ENCODE data around the gene ALDH1L2. TPM values are rescaled to one million over a fixed set of nuclear protein-coding genes. Genes with fewer than 3 reads are reported as not detected.
A peak's percentile ranks its signal among the peaks of the same experiment; 100 is the strongest.

Gene ALDH1L2
- total and polyA plus RNA-seq, 11 donors = 0.53 to 6.7 (median 2.0) TPM

DNA sequence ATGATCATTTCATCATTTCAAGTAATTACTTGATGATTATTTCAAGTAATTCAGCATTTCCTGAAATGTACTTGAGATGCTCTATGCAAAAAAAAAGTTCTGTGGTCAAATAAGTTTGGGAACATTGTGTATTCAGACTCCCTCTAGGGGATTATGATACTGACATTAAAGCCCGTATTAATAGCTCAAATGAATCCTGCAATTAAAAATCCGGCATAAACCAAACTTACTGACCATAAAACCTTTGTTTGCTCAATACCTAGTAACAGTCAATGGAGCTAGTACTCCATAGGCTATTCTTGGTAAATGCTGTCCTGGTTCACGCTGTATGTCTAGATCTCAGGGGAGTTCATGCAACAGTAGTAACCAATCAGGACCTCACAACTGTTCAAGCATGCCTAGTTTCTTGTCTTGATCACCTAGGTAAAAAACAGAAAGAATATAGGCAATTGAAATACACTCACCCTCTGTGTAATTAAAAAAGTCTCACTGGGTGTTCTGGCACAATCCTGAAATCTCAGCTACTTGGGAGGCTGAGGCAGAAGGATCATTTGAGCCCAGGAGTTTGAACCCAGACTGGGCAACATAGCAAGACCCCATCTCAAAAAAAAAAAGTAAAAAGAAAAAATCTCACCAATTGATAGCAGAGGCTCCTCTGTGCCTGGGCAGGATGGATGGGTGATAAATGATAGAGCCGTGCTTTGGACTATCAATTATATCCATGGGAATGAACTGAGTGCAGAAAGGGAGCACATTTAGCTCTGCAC, 14.1 kb downstream of the ALDH1L2 start:
- TF ChIP-seq POLR2A (IDR thresholded peaks at IDR 0.05) = no peak
- TF ChIP-seq, protein P1, sequence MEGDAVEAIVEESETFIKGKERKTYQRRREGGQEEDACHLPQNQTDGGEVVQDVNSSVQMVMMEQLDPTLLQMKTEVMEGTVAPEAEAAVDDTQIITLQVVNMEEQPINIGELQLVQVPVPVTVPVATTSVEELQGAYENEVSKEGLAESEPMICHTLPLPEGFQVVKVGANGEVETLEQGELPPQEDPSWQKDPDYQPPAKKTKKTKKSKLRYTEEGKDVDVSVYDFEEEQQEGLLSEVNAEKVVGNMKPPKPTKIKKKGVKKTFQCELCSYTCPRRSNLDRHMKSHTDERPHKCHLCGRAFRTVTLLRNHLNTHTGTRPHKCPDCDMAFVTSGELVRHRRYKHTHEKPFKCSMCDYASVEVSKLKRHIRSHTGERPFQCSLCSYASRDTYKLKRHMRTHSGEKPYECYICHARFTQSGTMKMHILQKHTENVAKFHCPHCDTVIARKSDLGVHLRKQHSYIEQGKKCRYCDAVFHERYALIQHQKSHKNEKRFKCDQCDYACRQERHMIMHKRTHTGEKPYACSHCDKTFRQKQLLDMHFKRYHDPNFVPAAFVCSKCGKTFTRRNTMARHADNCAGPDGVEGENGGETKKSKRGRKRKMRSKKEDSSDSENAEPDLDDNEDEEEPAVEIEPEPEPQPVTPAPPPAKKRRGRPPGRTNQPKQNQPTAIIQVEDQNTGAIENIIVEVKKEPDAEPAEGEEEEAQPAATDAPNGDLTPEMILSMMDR (IDR thresholded peaks at IDR 0.05) = no peak
- WGBS, 4 donors = 56 to 73% (median 67%) methylated on average over 4 of the region's 4 CpGs
- no peak for ATAC-seq

GRCh38 chr12:105067511-105068031, 16.7 kb downstream of the ALDH1L2 start:
- Histone ChIP-seq H3K27me3 (no peaks in the 10 kb centered on the region), H3K4me3 (no peak overlapping the region), H3K9me3 (no peaks in the 10 kb centered on the region), H3K27ac (no peak overlapping the region), H3K4me1 (no peaks in the 10 kb centered on the region), H3K36me3 (peaks cover 0 to 61% (median 8%) of the 10 kb centered on the region in 9 donors)
- no peak for DNase-seq
- WGBS, 4 donors = 59 to 69% (median 63%) methylated on average over 6 of the region's 6 CpGs
- ATAC-seq = peak in 1 of 4 donors; percentile 50
- TF ChIP-seq, protein P1 (IDR thresholded peaks at IDR 0.05) = no peak
- no peak for TF ChIP-seq POLR2A (IDR thresholded peaks at IDR 0.05)
- intact Hi-C loops (cut with DNase I) = no loop called here

More for the DNA sequence above, 14.1 kb downstream of the ALDH1L2 start:
- Histone ChIP-seq H3K4me1 (no peaks in the 10 kb centered on the region), H3K9me3 (no peaks in the 10 kb centered on the region), H3K27ac (no peak overlapping the region), H3K27me3 (no peaks in the 10 kb centered on the region), H3K36me3 (peaks cover 0 to 48% (median 8%) of the 10 kb centered on the region in 9 donors), H3K4me3 (no peak overlapping the region)
- intact Hi-C loops (cut with DNase I) = no loop called here
- DNase-seq = no peak

GRCh38 chr12:105064564-105065178, 19.6 kb downstream of the ALDH1L2 start:
- H3K36me3 ChIP-seq = peaks cover 0 to 67% (median 8%) of the 10 kb centered on the region in 9 donors
- intact Hi-C loops (cut with DNase I) = no loop called here
- no peak overlapping the region for H3K27ac ChIP-seq

More at GRCh38 chr12:105064564-105065178, 19.6 kb downstream of the ALDH1L2 start:
- TF ChIP-seq, protein P1 (IDR thresholded peaks at IDR 0.05) = no peak
- no peak for TF ChIP-seq POLR2A (IDR thresholded peaks at IDR 0.05)
- WGBS, 4 donors = 71 to 82% (median 78%) methylated on average over 7 of the region's 7 CpGs
- Histone ChIP-seq H3K27me3 (no peaks in the 10 kb centered on the region), H3K9me3 (no peaks in the 10 kb centered on the region), H3K4me1 (peaks cover 0 to 4% (median 0%) of the 10 kb centered on the region in 12 donors), H3K4me3 (no peak overlapping the region)
- DNase-seq (no peak), ATAC-seq (no peak)
